DMS79 treated with DMSO at 0.1 percent for 48 hours (cell line): ENCODE measurements around the gene NT5DC4.

Experiments used
- DNase-seq: peaks from one replicate; lab custom pipeline; 2025; lab: John Stamatoyannopoulos, UW

NT5DC4 gene

DNA sequence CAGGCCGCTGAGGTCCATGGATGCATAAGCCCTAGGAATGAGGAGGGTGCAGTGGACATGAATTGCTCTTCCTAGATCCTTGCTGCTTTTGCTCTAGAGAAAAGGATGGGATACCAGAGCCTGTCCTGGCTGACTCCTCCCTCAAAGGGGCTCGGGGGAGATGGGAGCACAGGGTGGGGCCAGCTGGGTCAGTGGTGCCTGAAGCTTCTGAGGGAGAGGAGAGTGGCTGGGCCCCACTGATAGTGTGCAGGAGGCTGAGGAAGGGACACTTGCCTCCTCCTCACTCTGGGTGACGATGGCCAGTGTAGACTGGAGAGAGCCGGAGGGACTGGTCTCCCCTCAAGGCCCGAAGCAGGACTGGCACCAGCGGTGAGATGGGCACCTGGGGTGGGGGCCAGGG, at the start of gene NT5DC4:
TSS of gene NT5DC4 (plus strand) at position 236 of the 400 bp plus-strand sequence. CDS start at position 296, 60 bp downstream.
- no peak for DNase-seq

DNA sequence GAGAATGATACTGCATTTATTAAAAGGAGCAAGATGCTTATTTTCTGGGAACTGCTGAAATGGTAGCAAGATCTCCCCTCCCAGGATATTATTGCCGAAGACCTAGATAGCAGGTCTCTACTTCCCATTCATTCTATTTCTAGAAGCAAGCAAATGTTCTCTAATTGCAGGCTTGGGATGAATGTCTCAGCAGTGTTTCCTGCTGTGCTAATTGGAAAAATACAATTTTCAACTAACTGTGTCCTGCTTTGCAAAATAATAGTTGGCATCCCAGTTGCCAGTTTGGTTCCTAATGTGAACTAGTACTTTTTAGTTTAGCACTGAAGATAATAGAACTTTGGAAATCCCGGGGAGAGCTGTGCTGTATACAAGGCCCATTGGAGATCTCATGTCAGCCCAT, 49.0 kb upstream of the NT5DC4 start:
- no peak for DNase-seq

DNA sequence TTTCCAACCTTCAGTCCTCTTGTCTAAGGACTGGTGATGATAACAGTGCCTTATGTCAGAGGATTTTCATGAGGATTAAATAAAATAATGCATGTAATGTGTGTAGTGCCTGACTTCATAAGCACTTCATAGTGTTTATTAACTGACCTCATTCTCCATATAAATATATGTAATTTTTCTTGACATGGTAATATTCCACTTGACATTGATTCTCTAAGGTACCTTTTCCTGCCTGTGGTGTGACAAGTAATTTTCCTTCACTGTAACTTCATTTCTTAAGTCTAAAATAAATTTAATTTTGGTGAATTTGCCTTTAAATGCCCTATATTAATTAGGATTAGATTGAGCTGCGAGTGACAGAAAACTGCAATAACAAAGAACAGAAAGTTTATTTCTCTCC, 47.8 kb upstream of the NT5DC4 start:
- no peak for DNase-seq

DNA sequence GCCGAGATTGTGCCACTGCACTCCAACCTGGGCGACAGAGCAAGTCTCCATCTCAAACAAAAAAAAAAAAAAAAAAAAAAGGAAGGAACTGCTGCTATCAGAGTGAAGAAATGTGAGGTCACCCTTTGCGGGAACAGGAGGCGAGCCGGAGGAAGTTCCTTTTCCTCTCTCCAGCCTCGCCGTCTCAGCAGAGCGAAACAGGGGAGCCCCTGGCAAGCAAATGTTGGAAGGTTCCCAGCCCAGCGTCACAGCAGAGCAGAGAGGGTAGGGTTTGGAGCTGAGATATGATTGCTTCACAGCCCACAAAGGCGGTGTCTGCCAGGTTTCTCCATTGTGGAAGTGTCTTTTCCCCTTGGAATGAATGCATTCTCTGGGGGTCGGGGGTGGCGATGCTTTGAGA, 46.6 kb upstream of the NT5DC4 start:
- no peak for DNase-seq

DNA sequence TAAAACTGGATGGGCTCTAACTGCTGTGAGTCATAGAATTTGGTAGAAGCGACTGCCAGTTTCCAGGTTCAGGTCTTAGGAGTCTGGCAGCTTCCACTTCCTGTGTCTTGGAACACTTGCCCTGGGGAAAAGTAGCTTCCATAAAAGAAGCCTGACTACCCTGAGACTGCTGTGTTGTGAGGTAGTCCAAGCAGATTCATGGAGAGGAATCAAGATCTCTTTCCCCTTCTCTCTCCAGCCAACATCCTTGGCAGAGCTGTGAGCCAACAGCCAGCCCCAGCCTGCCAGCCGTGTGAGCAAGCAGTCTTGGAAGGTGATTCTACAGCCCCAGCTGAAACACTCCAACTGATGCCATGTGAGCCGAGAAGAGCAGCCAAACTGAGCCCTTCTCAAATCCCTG, 41.3 kb upstream of the NT5DC4 start:
- DNase-seq, result peak; percentile 31

DNA sequence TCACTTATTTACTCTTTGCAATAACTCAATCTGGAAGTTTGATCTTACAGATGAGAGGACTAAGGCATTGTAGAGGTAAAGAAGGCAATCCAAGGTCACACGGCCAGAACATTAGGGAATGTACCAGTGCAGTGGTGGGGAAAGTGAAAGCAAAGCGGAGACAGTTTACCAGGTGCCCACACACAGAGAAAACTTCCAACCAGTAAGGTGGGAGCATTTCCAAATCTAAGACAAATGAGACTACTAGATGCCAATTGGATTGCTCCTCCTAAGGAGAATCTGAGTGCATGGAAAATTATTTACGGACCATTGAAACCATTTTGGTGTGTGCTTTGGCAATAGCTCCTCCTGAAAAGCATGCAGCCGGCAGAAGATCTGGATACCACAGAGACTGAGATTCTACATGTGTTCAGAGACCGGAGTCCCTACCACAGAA, 40.1 kb upstream of the NT5DC4 start:
- DNase-seq, result peak; percentile 43

DNA sequence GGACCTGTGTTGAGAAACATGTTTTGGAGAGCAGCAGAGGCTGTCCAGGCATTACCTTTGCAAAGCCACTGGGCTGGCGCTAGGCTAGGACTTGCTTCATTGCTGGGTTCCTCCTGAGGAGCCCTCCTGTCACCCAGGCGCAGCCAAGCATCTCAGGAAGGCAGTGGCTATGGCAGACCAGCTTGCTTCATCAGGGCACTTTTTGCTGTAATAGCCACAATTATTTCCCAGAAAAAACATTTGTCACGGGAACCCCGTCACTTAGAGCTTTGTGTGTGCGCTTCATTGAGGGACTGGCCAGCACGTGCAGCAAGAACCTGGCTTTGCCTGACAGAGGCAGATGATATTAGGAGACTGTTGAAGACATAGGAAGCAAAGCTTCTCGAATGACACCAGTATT, 38.7 kb upstream of the NT5DC4 start:
- DNase-seq, result no peak

DNA sequence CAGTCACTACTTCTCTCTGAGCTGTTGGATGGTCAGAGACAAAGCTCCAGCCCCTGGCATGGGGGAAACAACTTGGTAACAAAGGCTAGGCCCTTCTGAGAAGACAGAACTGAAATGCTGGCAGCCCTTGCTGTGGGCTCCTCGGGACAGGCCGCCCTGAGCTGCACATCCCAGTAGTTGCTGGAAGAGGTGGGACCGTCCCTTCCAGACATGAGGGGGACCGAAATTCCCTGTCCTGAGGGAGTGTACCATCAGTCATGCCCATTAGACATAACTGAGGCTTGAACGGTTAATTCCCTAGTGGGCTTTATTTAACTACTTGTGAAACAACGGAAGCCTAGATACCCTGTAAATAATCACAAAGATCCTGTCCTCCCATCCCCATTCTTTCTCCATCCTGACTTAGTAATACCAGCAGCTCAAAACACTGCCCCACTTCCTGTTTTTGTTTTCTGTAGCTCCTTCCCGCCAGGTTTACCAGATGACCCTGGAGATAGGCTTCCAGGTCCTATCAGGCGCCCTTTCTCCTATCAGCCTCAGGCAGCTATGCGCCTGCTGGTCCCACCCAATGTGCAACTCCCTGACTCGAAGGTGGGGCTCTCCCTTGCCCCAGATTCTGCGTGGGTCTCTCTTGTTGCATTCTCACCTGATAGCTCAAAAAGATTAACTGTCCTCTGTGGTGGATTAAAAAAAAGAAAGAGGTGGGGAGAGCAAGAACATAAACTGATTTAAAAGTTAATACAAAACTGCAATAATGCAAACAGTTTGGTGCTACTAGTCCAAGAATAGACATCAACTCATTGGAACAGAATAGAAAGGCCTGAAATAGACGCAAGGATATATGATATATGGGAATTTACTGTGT, 37.0 kb upstream of the NT5DC4 start:
- no peak for DNase-seq

DNA sequence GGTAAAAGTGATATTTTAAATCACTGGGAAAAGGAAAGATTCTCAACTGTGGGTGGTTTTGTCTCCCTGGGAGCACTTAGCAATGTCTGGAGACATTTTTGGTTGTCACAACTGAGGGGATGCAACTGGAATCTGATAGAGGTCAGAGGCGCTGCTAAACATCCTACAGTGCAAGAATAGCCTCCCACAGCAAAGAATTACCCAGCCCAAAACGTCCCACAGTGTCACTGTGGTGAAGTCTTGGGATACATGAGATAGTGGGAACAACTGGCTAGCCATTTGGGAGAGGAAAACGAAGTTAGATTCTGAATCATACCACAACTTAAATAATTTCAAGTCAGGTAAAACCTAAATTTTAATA, 36.4 kb upstream of the NT5DC4 start:
- no peak for DNase-seq

DNA sequence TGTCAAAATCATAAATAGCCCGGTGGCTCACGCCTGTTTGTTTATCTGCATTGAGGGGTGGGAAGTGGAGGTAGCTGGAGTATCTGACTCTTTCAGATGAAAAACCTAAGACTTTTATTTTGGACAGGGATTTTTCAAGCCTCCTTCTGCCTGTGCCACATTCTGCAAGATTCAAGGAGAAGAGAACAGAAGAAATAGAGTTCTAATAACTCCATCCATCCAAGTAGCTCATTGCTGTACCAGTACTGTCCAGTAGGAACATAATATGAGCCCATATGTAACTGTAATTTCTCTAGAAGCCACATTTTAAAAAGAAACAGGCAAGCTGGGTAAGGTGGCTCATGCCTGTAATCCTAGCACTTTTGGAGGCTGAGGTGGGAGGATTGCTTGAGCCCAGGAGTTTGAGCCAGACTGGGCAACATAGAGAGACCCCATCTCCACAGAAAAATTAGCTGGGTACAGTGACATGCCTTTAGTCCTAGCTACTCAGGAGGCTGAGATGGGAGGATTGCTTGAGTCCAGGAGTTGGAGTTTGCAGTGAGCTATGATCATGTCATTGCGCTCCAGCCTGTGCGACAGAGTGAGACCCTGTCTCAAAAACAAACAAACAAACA, 35.4 kb upstream of the NT5DC4 start:
- no peak for DNase-seq

DNA sequence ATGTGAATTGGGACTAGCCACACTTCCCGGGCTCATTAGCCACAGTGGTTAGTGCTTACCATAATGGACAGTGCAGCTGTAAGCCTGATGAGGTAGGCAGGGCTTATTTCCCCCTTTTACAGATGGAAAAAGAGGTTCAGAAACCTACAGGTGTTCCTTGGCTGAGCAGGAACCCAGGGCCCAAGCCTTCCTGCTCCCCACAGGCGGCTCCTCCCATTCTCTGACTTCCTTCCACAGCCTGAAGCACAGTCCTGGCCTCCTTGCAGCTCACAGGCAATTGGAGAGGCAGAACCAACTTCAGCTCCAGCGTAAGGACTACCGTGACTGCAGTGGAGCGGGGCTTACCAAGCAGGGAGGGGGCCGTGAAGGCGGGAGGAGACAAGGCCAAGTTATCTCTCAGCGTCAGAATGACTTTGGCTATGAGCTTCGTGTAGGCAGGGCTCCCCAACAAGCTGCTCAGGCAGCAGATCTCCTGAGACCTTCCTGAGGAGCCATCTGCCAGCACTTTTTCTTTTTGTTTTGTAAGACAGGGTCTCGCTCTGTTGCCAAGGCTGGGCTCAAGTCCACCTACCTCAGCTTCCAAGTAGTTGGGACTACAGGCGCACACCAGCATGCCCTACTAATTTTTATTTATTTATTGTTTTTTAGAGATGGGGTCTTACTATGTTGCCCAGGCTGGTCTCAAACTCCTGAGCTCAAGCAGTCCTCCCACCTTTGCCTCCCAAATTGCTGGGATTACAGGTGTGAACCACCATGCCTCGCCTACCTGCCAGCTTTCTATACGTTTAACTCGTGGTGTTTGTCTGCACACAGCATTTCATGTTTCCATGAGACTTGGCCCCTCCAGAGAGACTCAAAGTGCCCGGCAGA, 34.2 kb upstream of the NT5DC4 start:
- no peak for DNase-seq

DNA sequence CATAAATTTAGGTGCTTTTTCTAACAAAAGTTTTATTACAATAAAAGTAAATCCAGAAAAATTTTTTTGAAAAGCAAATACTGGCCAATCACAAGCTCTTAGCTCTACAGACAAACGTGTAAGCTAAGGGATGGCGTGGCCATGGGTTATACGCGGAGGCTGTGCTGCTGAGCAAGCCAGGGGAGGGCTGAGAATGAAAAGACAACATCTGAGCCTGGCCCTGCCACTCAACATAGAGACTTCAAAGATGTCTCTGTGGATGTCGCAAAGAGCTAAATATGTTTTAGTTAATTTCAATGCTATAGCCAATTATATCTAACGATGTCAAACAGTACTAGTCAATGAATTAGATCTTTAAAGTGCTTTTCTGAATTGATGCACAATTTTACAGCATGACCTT, 33.3 kb upstream of the NT5DC4 start:
- DNase-seq, result no peak

DNA sequence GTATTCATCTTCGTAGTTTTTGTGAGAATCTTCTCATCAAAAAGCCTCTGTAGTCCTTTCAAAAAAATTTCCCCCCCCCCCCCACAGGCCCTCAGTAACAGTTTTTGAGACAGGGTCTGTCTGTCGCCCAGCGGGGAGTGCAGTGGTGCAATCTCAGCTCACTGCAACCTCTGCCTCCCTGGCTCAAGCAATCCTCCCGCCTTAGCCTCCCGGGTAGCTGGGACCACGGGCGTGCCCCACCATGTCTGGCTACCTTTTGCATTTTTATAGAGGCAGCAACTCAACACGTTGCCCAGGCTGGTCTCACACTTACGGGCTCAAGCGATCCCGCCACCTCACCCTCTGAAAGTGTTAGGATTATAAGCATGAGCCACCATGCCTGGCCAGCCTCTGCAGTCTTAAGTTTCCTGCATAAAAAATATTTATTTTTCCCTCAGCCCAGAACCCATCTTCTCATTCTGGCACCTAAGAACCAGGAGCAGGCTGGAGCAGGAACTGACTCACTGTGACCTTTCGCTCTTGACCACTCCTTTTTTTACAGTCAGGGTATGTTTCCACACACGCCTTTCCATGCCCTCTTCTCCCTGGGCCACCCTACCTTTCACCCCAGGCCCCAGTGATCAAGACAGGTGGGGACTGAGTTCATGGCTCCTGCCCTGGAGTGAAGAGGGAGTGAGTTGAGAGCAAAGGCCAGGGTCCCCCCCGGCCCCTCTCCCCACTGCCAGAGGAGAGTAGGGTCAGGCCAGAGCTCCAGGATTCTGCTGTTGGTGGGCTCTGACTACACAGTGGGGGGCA, 32.5 kb upstream of the NT5DC4 start:
- DNase-seq, result no peak

DNA sequence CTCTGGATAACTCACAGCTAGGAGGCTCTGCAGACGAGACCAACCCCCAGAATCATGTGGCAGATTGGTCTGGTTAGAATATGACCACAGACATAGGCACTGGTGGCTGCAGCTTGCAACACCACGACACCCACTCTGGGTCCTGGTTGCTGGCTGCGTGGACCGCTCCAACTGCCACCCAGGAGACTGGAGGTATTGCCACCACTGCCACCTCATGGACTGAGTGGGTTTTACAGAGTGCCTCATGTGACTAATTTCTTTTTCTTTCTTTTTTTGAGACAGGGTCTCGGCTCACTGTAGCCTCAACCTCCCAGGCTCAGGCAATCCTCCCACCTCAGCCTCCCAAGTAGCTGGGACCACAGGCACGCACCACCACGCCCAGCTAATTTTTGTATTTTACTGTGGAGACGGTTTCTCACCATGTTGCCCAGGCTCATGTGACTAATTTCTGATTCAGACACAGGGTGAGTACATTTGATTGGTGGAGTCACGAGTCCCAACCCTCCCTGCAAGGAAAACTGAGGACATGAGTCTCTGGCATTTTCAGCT, 29.9 kb upstream of the NT5DC4 start:
- DNase-seq, result no peak

DNA sequence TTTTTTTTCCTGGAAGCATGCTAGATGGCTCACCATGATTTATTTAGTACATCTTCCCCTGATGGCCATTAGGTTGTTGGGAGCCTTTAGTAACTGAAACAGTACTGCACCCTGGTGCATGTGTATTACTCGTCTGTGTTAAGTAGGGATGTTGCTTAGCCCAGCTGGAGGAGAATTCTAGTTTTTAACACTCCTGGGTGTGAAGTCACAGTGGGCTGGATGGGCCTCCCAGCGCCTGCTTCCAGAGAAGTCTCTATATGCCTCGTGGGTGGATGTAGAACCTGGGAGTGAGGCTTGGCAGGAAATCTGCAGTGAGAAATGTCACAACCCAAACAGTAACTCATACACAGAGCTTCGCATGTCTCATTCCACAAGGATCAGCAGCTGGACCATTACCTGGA, 28.9 kb upstream of the NT5DC4 start:
- no peak for DNase-seq

DNA sequence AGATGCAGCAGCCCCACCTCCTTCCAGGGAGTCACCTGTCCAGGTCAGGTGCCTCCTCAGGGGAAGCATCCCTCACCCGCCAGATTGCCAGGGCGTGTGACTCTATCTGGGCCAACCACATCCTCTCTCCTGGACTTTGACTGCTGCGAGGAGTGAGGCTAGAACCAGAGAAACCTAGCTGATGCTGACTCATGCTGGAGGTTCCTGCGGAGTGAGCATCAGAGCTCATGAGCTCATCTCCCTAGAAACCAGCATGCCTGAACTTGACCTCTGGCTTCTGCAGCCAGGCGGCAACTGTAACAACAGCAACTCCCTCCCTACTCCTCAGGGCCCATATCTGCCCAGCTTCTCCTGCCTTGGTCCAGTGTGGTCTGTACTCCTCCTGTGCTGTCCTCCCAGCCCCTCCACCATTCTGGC, 28.3 kb upstream of the NT5DC4 start:
- peak; percentile 89 for DNase-seq

DNA sequence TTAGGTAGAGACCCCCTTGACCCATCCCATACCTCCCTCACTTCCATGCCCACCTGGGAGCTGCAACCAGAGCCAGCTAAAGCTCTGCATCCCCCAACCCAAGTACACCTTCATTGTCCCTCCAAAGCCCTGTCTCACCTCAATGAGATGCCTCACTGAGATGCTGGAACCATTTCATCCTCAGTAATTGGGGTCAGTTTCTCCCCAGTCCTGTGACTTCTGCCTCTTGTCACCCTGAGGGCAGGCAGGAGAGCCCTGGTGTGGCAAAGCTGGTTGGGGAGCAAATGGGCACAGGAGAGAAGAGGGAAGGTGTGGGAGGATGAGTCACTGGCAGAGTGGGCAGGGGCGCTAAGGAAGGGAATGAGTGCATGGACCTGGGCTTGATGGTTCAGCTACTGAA, 27.9 kb upstream of the NT5DC4 start:
- no peak for DNase-seq

DNA sequence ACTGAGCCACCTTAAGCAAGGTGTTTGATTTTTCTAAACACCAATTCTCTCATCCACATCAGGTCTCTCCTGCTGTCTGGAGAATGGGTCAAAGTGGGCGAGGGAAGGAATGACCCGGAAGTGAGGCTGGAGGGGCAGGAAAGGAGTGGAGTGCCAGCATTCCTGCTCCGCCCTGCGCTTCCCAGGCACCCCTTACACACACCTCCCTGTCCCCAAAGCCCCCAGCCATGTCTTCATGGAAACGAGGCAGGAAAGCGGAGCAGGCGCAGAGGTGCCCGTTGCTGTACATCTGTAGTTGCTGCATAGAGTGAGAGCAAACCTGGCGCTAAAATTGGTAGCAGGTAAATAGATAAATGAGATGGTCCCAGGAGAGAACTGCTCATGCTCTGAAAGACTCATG, 27.2 kb upstream of the NT5DC4 start:
- no peak for DNase-seq

DNA sequence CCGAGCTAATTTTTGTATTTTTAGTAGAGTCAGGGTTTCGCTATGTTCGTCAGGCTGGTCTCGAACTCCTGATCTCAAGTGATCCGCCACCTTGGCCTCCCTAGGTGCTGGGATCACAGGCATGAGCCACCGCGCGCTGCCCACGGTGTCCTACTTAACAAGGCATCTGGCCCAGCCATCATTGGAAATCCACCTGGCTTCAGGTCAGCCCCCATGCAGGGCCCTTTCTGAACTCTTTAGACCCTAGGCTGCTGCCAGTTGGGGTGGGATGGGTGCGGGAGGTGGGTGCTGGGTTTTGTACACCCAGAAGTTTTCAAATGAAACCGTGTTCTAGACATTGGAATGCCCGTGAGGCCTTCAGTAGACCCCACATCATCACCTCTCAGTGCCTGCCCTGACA, 26.6 kb upstream of the NT5DC4 start:
- no peak for DNase-seq

DNA sequence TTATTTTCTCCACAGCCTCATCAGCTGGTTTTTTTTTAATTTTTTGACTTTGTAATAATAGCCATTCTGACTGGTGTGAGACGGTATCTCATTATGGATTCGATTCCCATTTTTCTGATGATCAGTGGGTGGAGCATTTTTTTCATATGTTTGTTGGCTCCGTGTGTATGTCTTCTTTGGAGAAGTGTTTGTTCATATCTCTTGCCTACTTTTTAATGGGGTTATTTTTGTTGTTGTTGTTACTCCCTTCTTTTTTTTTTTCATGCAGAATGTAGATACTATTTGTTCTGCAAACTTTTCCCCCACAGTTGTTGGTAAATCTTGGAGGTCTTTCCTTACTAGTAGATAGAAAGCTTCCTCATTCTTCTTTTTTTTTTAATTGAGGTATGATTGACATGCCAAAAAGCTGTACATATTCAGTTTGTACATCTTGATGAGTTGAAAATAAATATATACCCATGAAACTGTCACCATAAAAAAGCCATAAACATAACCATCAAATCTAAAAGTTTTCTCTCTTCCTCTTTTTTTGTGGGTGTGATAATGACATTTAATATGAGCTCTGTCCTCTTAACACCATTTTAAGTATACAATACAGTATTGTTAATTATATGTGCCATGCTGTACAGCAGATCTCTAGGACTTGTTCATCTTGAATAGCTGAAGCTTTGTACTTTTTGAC, 21.8 kb upstream of the NT5DC4 start:
- DNase-seq, result no peak
